ENCODE data around the gene EYA4.

DNA sequence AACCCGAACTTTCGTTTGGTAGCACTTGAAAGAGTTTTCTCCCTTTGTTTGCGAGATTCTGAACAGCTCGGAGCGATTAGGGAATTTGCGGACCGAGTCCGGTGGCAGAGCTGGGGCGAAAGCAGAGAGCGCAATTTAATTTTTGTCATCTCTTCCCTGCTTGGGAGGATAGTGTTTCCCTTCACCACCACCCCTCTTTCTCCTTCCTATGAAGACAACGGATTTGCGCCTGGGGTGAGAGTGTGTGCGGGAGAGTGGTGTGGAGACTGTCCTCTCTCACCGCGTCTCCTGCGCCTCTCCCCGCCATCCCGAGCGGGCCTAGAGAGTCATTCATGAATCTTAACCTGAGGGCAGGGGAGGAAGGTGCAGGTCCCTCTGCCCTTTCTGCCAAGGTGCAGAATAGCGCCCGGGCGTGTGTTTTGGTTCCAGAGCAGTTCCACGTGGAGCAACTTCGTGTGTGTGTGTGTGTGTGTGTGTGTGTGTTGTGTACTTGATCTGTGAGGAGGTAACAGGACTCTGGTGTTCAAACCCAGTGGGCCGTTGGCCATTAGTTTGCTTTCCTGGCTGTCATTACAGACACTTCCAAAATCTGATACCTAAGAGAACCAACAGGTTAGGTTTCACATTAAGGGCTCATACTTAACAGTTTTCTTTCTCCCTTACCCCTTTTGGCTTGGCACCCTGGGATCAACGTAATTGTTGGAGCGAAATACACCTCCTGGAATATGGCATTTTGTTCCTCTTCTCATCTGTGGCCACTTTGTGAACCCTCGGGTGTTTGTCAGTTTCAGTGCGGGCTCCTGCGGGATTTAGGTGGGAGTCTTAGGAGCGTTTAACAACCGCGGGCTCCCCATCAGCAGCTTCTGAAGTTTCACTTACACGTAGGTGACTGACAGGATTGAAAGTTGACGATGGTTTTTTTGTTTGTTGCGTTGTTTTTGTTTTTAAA, 1.8 kb downstream of the EYA4 start:
- TF ChIP-seq EZH2phosphoT487 (IDR thresholded peaks at IDR 0.05; ENCODE audit: borderline replicate concordance, low read depth, low read length) = no peak
- TF ChIP-seq, protein P1, sequence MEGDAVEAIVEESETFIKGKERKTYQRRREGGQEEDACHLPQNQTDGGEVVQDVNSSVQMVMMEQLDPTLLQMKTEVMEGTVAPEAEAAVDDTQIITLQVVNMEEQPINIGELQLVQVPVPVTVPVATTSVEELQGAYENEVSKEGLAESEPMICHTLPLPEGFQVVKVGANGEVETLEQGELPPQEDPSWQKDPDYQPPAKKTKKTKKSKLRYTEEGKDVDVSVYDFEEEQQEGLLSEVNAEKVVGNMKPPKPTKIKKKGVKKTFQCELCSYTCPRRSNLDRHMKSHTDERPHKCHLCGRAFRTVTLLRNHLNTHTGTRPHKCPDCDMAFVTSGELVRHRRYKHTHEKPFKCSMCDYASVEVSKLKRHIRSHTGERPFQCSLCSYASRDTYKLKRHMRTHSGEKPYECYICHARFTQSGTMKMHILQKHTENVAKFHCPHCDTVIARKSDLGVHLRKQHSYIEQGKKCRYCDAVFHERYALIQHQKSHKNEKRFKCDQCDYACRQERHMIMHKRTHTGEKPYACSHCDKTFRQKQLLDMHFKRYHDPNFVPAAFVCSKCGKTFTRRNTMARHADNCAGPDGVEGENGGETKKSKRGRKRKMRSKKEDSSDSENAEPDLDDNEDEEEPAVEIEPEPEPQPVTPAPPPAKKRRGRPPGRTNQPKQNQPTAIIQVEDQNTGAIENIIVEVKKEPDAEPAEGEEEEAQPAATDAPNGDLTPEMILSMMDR (conservative IDR thresholded peaks at IDR 0.05; ENCODE audit: low read length) = no peak

Measured in OCI-LY7 (cell line).